Stomach (tissue), 9 donors: Measurements from ENCODE around the gene RAB6A. TPM values are rescaled to one million over a fixed set of nuclear protein-coding genes. Genes with fewer than 3 reads are reported as not detected.
A peak's percentile ranks its signal among the peaks of the same experiment; 100 is the strongest.
"Not testable (repeated sequence)": the region's sequence is repeated elsewhere in the genome, so short reads cannot be mapped to it uniquely, and the experiment has no call there.

Experiments
- DNase-seq, 2 donors: peaks; one replicate each; pipeline versions ENCODE4 v3.0.0 to v3.0.0-alpha.2; 2013 to 2019
- H3K27ac ChIP-seq, 5 donors: fragments of 200-600 bp in 4 of 5; sonication (generic) in 4 of 5; one replicate each; pipeline ENCODE4 v1.5.1; 2013 to 2019; ENCODE audit warnings: mild to moderate bottlenecking in 1 of 5, moderate library complexity in 1 of 5
- H3K27me3 ChIP-seq, 3 donors: fragments of 200-600 bp; sonication (generic); one replicate each; pipeline ENCODE4 v1.5.1; 2017 to 2019; ENCODE audit warnings: mixed run types in 1 of 3
- H3K36me3 ChIP-seq, 4 donors: fragments of 200-600 bp; sonication (generic); 1 replicate in 3 of 4; 2 replicates in 1 of 4; pipeline ENCODE4 v1.5.1; 2016 to 2019
- H3K4me1 ChIP-seq, 4 donors: fragments of 200-600 bp; sonication (generic); one replicate each; pipeline ENCODE4 v1.5.1; 2016 to 2019
- H3K4me3 ChIP-seq, 4 donors: fragments of 200-600 bp; sonication (generic) in 3 of 4; one replicate each; pipeline ENCODE4 v1.5.1; 2016 to 2019; ENCODE audit warnings: mild to moderate bottlenecking in 1 of 4
- H3K9me3 ChIP-seq, 4 donors: fragments of 200-600 bp; sonication (generic); one replicate each; pipeline ENCODE4 v1.5.1; 2016 to 2019
- CTCF ChIP-seq, 7 experiments: fragments of 450-650 bp in 4 of 7; fragments of 200-600 bp in 3 of 7; sonication (generic) in 3 of 7; IDR thresholded peaks; one replicate each; pipeline ENCODE4 v1.5.1; 2016 to 2019; ENCODE audit warnings: antibody characterized with exemption in 7 of 7, control low read depth in 2 of 7, mild to moderate bottlenecking in 1 of 7
- EP300 ChIP-seq: sonication (generic); formaldehyde crosslinking; IDR thresholded peaks from one replicate; pipeline ENCODE4 v1.6.1; 2017; ENCODE audit warnings: antibody characterized with exemption
- POLR2A ChIP-seq, 4 donors: fragments of 450-650 bp; IDR thresholded peaks; one replicate each; pipeline ENCODE4 v1.6.1; 2016; ENCODE audit warnings: antibody characterized with exemption in 4 of 4, control low read depth in 2 of 4, mild to moderate bottlenecking in 1 of 4, moderate library complexity in 1 of 4
- POLR2AphosphoS5 ChIP-seq, 3 donors: sonication (generic); formaldehyde crosslinking; IDR thresholded peaks; one replicate each; pipeline ENCODE4 v1.6.1; 2016; ENCODE audit warnings: antibody characterized with exemption in 3 of 3
- WGBS, 5 donors: extraction: QIAGEN DNeasy Blood & Tissue Kit in 3 of 5; methylation state at CpG; one replicate each; pipeline versions ENCODE4 v1.1.5 to v1.1.7; 2013 to 2018; 5-methylcytosine and 5-hydroxymethylcytosine counted together
- intact Hi-C: fragments of 100-400 bp; cut with DNase I; formaldehyde crosslinking; loops from one replicate; pipeline ENCODE4 v1.15.1; 2023; ENCODE audit warnings: low total_unique reads
- polyA plus RNA-seq, 3 donors: library from polyadenylated mRNA; stranded (reverse); fragments of 200-250 nt; gene quantifications; one replicate each; pipeline ENCODE4 v1.2.3, GENCODE V29; 2013
- total RNA-seq, 5 donors: library from RNA; depleted of rRNA; stranded (reverse); fragments of >200 nt; gene quantifications; one replicate each; pipeline versions ENCODE4 v1.1.0 to v1.2.3, GENCODE V29; 2014 to 2016
- donor health status: healthy with polysubstance abuse.
- donor health status: Bipolar disorder and iron deficiency.
- donor health status: healthy.

The RAB6A gene
- total and polyA plus RNA-seq, 8 donors, result 34.7 to 373 (median 70.8) TPM

- no peaks in the 10 kb centered on the region for H3K9me3 ChIP-seq
- no peaks in the 10 kb centered on the region for H3K27me3 ChIP-seq
- H3K36me3 ChIP-seq, result peaks cover 5 to 19% (median 19%) of the 10 kb centered on the region in 4 donors
- H3K4me3 ChIP-seq, result no peak overlapping the region
- H3K4me1 ChIP-seq, result peaks cover 5 to 26% (median 14%) of the 10 kb centered on the region in 4 donors
- no peak for TF ChIP-seq EP300
- TF ChIP-seq POLR2AphosphoS5 (IDR thresholded peaks at IDR 0.05), result no peak
- no peak for TF ChIP-seq CTCF (IDR thresholded peaks at IDR 0.05)
- TF ChIP-seq POLR2A (IDR thresholded peaks at IDR 0.05), result no peak
- intact Hi-C loops, result no loop called here
- no peak for DNase-seq
- H3K27ac ChIP-seq, result no peak overlapping the region
Observed at GRCh38 chr11:73792584-73792983, 31.7 kb upstream of the RAB6A start.

DNA sequence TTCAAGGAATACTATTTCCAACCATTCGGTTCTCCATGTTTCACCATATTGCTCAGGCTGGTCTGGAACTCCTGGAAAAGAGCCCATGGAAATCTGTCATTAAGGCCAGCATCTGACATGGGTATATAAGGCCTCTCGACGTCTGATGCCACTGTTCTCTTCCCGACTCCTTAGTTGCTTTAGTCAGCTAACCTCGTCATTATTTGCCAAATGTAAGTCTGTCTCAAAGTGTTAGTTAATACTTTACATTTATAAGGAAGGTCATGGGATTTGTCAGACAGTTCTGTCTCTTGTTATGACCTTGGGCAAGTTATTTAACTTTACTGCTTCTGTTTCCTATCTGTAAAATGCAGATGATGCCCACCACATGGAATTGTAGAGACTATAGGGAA is 28.4 kb upstream of the RAB6A start:
- WGBS, 5 donors, result 50 to 68% (median 64%) methylated on average over 5 of the region's 5 CpGs
- Histone ChIP-seq H3K9me3 (no peaks in the 10 kb centered on the region), H3K4me1 (peaks cover 5 to 32% (median 22%) of the 10 kb centered on the region in 4 donors), H3K27me3 (no peaks in the 10 kb centered on the region), H3K27ac (peak overlapping the region in 4 of 5 donors; percentile 86 to 94 (median 92)), H3K4me3 (no peak overlapping the region), H3K36me3 (no peaks in the 10 kb centered on the region)
- DNase-seq, result peak in 1 of 2 donors; percentile 10
- intact Hi-C loops, result no loop called here
- TF ChIP-seq POLR2AphosphoS5 (IDR thresholded peaks at IDR 0.05) (no peak), EP300 (no peak), CTCF (IDR thresholded peaks at IDR 0.05) (no peak), POLR2A (IDR thresholded peaks at IDR 0.05) (no peak)

DNA sequence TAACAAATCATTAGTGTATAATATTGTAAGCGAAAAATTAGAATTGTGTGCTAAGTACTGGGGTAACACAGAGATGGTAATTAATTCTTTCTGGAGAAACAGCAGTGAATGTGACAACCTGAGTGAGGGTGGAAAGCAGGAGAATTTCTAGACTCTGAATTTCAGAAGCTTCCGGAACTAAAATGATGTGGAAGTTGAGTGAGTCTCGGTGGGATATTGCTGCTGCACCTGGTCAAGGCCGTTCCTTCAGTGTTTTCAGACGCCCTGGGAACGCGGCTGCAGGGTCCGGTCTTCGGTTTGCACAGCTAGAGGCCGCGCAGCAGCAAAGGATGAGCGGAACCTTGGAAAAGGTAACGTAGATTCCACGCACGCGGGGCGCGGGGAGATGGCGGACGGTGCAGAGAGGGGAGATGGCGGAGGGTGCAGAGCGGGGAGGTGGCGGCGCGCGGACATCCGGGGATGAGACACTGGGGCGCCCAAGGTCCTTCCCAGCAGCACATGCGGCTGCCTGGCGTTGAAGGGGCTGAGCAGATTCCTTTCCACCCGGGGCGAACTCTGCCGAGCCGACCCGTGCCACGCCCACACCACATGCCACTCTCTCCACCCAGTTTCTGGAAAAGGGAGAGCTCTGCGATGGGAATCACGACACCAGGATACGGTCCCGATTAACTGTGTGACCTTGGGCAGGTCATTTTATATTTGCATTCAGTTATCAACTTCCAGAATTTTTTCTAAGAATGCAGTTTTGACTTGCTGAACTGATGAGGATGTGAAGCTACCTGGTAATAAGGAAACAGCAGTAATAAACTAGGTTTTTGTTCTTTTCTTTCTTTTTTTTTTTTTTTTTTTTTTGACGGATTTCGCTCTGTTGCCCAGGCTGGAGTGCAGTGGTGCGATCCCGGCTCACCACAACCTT is 27.0 kb upstream of the RAB6A start, which contains the start of gene MRPL48:
Gene MRPL48 (plus strand): TSS at position 232 of the 916 bp plus-strand sequence. CDS start 98 bp downstream, at position 330.
- TF ChIP-seq POLR2A (IDR thresholded peaks at IDR 0.05), result no peak
- peak; percentile 48 to 72 (median 49) for TF ChIP-seq POLR2AphosphoS5 (IDR thresholded peaks at IDR 0.05)
- peak in 1 of 7 experiments; percentile 46 for TF ChIP-seq CTCF (IDR thresholded peaks at IDR 0.05)
- peak within 1 kb of the TSS; percentile 75 to 82 (median 80) for H3K4me3 ChIP-seq
- 3 to 5% (median 4%) methylated on average over 39 to 44 of the region's 44 CpGs for WGBS, 5 donors
- no peaks in the 10 kb centered on the region for H3K27me3 ChIP-seq
- peak; percentile 89 to 97 for DNase-seq
- H3K27ac ChIP-seq, result peak within 1 kb of the TSS; percentile 86 to 96 (median 94)
- intact Hi-C loops, result no loop called here
- H3K36me3 ChIP-seq, result no peaks in the 10 kb centered on the region
- peaks cover 5 to 31% (median 22%) of the 10 kb centered on the region in 4 donors for H3K4me1 ChIP-seq
- H3K9me3 ChIP-seq, result no peaks in the 10 kb centered on the region

- intact Hi-C loops, result no loop called here
- H3K27ac ChIP-seq, result peak overlapping the region; percentile 82 to 94 (median 91)
- H3K4me1 ChIP-seq, result peaks cover 5 to 26% (median 20%) of the 10 kb centered on the region in 4 donors
Observed at GRCh38 chr11:73787051-73787642, 26.3 kb upstream of the RAB6A start.

GRCh38 chr11:73785467-73785866 is 24.6 kb upstream of the RAB6A start:
- peaks cover 5 to 23% (median 19%) of the 10 kb centered on the region in 4 donors for H3K4me1 ChIP-seq
- H3K27ac ChIP-seq, H3K9me3 ChIP-seq, H3K36me3 ChIP-seq, intact Hi-C loops, H3K4me3 ChIP-seq, DNase-seq, H3K27me3 ChIP-seq: not testable (repeated sequence)

More at GRCh38 chr11:73787051-73787642, 26.3 kb upstream of the RAB6A start:
- Histone ChIP-seq H3K4me3 (peak overlapping the region; percentile 75 to 82 (median 80)), H3K36me3 (no peaks in the 10 kb centered on the region), H3K27me3 (no peaks in the 10 kb centered on the region), H3K9me3 (no peaks in the 10 kb centered on the region)
- TF ChIP-seq POLR2A (IDR thresholded peaks at IDR 0.05) (no peak), CTCF (IDR thresholded peaks at IDR 0.05) (no peak), POLR2AphosphoS5 (IDR thresholded peaks at IDR 0.05) (no peak), EP300 (no peak)
- no peak for DNase-seq
- WGBS, 5 donors, result 27 to 49% (median 33%) methylated on average over 17 of the region's 17 CpGs
